Measurements from ENCODE around the gene GPS1.

Gene GPS1

GRCh38 chr17:82019690-82020571, 31.8 kb upstream of the GPS1 start:
- H3K4me3 ChIP-seq (ENCODE audit: low read depth, low read length), result no peak overlapping the region
- TF ChIP-seq, protein P1, sequence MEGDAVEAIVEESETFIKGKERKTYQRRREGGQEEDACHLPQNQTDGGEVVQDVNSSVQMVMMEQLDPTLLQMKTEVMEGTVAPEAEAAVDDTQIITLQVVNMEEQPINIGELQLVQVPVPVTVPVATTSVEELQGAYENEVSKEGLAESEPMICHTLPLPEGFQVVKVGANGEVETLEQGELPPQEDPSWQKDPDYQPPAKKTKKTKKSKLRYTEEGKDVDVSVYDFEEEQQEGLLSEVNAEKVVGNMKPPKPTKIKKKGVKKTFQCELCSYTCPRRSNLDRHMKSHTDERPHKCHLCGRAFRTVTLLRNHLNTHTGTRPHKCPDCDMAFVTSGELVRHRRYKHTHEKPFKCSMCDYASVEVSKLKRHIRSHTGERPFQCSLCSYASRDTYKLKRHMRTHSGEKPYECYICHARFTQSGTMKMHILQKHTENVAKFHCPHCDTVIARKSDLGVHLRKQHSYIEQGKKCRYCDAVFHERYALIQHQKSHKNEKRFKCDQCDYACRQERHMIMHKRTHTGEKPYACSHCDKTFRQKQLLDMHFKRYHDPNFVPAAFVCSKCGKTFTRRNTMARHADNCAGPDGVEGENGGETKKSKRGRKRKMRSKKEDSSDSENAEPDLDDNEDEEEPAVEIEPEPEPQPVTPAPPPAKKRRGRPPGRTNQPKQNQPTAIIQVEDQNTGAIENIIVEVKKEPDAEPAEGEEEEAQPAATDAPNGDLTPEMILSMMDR (IDR thresholded peaks at IDR 0.05; ENCODE audit: low read depth, low read length, missing control alignments), result peak; percentile 89
- DNase-seq (ENCODE audit: low read depth), result no peak

GRCh38 chr17:82020572-82021106, 31.1 kb upstream of the GPS1 start:
- no peak for DNase-seq (ENCODE audit: low read depth)
- TF ChIP-seq, protein P1 (IDR thresholded peaks at IDR 0.05; ENCODE audit: low read depth, low read length, missing control alignments), result no peak
- no peak overlapping the region; the same call in 1 of the 2 replicates for H3K4me3 ChIP-seq (ENCODE audit: low read depth, low read length)

DNA sequence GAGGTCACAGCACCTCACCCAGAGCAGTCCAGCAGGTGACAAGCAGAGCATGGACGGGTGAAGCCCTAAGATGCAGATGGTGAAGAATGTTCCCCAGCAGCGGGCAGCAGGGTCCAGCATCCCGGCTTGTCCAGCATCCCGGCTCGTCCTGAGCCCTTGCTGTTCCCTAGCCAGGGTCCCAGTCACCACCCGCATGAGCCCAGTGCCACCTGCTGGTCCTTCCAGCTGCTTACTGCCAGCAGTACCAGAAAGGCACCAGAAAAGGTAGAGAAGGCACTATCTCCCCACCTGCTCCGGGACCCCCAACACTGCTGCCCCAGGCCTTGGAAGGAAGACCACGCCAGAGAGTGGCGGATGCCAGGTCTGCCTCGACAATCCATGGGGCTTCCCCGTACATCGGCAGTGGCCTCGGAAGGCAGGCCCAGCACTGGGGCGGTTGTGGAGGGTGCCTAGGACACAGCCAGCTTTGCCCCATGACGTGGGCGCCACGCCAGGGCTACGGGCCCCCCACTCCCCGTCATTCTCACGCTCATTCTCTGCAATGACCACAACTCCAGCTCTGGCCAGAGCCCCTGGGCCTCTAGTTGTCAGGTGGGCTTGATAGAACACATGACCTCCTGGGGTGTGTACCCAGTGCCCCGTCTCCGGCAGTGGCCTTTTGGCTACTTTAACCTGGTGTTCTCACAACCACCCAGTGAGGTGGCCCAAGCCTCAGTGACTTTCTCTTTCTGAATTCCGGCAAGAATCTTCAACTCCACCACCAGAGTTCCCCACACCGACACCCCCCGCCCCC, 30.4 kb upstream of the GPS1 start:
- TF ChIP-seq, protein P1 (IDR thresholded peaks at IDR 0.05; ENCODE audit: low read depth, low read length, missing control alignments), result peak; percentile 78
- no peak for DNase-seq (ENCODE audit: low read depth)
- H3K4me3 ChIP-seq (ENCODE audit: low read depth, low read length), result peak overlapping the region; percentile 83

- no peak for DNase-seq (ENCODE audit: low read depth)
- TF ChIP-seq, protein P1 (IDR thresholded peaks at IDR 0.05; ENCODE audit: low read depth, low read length, missing control alignments), result no peak
Measured at GRCh38 chr17:82021900-82022309, 29.8 kb upstream of the GPS1 start.

DNA sequence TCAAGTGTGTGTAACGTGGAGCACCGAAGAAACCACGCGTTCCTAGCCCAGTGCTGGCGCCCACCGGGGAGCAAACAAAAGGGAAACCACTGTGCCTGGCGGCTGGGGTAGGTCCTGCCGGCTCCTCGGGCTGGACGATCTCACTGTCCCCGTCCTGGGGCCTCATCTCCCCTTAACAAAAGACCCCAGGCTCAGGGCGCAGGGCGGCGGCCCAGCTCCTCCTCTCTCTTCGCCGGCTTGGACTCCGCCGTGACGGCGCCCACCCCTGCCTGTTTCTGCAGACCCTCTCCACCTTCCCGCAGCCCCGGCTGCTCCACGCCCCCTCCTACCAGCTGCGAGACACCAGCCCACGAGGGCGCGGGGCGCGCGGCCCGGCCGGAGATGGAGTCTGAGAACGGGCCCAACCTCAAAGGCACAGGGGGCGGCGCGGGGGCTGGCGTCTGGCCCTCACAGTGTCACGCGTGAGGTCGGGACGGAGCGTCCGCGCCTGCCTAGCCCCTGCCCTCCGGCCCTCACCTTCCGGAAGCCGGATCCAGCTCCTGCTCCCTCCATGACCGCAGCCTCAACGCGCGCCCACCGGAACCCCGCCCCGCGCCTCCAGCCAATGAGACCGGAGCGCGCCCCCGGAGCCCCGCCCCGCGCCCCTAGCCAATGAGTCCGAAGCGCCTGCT, 29.3 kb upstream of the GPS1 start, which contains the start of gene CENPX:
Gene CENPX (minus strand): TSS at position 569 of the 671 bp plus-strand sequence. CDS start 17 bp downstream, at position 552.
- peak within 1 kb of the TSS; percentile 89 for H3K4me3 ChIP-seq (ENCODE audit: low read depth, low read length)
- TF ChIP-seq, protein P1 (IDR thresholded peaks at IDR 0.05; ENCODE audit: low read depth, low read length, missing control alignments), result no peak
- DNase-seq (ENCODE audit: low read depth), result no peak

More at GRCh38 chr17:82021900-82022309, 29.8 kb upstream of the GPS1 start:
- H3K4me3 ChIP-seq (ENCODE audit: low read depth, low read length), result peak overlapping the region; percentile 83

DNA sequence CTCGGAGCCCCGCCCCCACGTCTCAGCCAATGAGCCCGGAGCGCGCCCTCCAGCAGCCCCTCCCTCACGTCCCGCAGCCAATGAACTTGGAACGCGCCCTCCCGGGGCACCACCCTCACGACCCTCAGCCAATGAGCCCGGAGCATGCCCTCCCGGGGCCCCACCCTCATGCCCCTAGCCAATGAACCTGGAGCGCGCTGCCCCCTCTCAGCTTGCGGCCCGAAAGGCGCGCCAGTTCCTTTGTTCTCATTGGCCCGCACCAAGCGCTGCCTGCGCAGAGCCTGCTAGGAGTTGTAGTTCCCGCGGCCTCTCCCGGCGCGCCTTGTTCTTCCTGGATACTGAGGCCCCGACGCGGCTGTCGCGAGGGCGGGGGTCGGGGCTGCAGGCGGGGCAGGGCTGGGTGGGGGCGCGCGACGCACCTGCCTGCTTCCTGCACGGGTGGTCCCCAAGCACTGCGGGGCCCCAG, 28.7 kb upstream of the GPS1 start, which contains the start of gene LRRC45:
Gene LRRC45 (plus strand): TSS at position 325 of the 466 bp plus-strand sequence. CDS start 339 bp downstream, outside the sequence.
- peak; percentile 97 for DNase-seq (ENCODE audit: low read depth)
- H3K4me3 ChIP-seq (ENCODE audit: low read depth, low read length), result peak within 1 kb of the TSS; percentile 89
- TF ChIP-seq, protein P1 (IDR thresholded peaks at IDR 0.05; ENCODE audit: low read depth, low read length, missing control alignments), result no peak
